NCI-H128 (cell line): ENCODE measurements around the gene NPHP4.
"Not testable (repeated sequence)": the region's sequence is repeated elsewhere in the genome, so short reads cannot be mapped to it uniquely, and the experiment has no call there.

Experiments used
- DNase-seq: peaks from one replicate; lab custom pipeline; 2025; ENCODE audit not compliant: unreplicated experiment; lab: John Stamatoyannopoulos, UW

NPHP4 gene

GRCh38 chr1:6024376-6024775 is 32.2 kb upstream of the NPHP4 start:
- no peak for DNase-seq

- no peak for DNase-seq
Measured at GRCh38 chr1:6023346-6023745, 31.1 kb upstream of the NPHP4 start.

- no peak for DNase-seq
Measured at GRCh38 chr1:6022193-6022592, 30.0 kb upstream of the NPHP4 start.

GRCh38 chr1:6019166-6019845 is 27.1 kb upstream of the NPHP4 start:
- no peak for DNase-seq

- not testable (repeated sequence) for DNase-seq
Measured at GRCh38 chr1:6017654-6018053, 25.4 kb upstream of the NPHP4 start.

DNA sequence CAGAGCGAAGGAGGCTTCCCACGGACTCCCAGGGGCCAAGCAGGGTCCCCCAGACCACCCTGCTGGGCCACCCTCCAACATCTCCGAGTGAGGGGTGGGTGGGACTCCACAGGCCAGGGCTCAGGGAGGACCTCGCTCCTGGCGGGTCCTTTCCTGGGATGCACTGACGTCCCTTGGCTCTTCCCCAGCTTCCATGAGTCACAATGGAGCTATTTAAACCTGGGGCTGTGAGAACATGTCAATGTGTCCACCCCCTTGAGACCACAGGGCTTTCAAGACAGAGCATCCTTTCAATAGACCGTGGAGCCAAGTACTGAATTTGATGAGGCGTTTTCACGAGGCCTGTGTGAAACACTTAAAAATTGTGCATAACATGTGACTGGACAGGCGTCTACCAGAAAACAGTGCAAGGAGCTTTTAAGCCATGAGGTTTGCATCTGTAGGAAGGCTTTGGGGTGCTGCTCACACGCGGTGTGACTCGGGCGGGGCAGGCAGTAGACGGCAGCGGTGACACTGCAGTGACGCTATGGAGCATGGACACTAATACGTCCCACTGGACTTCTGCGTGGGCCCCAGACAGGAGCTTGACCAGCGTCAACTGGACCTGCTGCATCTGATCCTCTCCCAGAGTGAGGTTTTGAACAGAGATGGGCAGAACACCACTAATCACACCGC is 24.1 kb upstream of the NPHP4 start:
- DNase-seq: no peak

GRCh38 chr1:6014130-6014999 is 22.1 kb upstream of the NPHP4 start:
- DNase-seq: no peak

GRCh38 chr1:6013491-6013890 is 21.3 kb upstream of the NPHP4 start:
- DNase-seq: no peak

DNA sequence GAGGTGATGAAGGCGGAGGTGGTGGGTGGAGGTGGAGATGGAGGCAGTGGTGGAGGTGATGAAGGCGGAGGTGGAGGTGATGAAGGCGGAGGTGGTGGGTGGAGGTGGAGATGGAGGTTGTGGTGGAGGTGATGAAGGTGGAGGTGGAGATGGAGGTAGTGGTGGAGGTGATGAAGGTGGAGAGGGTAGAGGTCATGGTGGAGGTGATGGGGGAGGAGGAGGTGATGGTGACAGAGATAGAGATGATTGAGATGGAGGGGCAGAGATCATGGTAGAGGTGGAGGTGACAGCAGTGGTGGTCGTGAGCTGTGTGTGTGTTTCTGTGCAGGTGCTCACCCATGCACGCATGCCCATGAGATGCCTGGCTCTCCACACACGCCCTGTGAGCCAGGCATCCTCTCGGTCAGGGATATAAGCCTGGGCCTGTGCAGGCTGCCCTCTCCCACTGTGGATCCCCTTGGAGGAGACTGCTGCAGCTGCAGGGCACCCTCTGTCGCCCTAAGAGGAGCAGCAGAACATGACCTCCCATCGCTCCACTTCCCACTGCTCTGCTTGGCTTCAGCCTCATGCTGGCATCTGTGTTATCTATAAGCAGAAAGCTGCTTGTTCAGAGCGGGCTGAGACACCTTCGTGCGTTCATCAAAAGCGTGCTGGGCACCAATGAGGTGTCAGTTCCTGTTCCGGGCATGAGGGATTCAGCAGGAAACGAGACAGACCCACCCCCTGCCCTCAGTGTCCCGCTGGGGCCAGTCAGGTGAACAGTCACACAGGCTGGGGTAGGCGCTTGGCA is 20.5 kb upstream of the NPHP4 start:
- DNase-seq: no peak

DNA sequence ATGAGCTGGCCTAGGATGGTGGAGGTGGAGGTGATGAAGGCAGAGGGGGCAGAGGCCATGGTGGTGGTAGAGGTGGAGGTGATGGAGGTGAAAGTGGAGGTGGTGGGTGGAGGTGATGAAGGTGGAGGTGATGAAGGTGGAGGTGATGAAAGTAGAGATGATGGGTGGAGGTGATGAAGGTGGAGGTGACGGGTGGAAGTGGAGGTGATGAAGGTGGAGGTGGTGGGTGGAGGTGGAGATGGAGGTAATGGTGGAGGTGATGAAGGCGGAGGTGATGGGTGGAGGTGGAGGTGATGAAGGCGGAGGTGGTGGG is 19.7 kb upstream of the NPHP4 start:
- DNase-seq: no peak

DNA sequence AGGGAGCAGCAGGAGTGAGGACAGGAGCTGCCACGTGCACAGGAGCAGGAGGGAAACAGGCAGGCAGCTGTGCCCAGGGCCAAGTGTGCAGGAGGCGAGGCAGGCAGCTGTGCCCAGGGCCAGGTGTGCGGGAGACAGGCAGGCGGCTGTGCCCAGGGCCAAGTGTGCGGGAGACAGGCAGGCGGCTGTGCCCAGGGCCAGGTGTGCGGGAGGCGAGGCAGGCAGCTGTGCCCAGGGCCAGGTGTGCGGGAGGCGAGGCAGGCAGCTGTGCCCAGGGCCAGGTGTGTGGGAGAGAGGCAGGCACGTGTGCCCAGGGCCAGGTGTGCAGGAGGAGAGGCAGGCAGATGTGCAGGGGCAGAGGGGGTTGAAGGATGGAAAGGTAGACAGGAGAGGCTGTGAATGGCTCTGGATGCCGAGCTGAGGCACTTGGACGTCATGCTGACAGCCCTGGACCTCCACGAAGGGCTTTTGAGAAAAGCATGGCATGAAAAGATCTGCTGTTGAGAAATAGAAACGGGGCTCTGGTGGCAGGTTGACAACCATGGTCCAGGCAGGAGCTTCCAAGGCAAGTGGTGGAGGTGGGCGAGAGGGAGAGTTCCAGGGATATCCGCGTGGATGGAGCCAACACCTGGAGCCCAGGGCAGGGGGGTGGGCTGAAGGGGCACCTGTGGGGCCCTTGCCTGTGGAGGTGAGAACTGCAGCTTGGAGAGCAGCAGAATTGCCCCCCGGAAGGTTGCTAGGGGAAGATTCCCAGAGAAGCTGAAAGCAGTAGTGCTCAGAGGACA is 19.1 kb upstream of the NPHP4 start:
- DNase-seq: no peak

GRCh38 chr1:6010554-6010953 is 18.3 kb upstream of the NPHP4 start:
- DNase-seq: no peak

DNA sequence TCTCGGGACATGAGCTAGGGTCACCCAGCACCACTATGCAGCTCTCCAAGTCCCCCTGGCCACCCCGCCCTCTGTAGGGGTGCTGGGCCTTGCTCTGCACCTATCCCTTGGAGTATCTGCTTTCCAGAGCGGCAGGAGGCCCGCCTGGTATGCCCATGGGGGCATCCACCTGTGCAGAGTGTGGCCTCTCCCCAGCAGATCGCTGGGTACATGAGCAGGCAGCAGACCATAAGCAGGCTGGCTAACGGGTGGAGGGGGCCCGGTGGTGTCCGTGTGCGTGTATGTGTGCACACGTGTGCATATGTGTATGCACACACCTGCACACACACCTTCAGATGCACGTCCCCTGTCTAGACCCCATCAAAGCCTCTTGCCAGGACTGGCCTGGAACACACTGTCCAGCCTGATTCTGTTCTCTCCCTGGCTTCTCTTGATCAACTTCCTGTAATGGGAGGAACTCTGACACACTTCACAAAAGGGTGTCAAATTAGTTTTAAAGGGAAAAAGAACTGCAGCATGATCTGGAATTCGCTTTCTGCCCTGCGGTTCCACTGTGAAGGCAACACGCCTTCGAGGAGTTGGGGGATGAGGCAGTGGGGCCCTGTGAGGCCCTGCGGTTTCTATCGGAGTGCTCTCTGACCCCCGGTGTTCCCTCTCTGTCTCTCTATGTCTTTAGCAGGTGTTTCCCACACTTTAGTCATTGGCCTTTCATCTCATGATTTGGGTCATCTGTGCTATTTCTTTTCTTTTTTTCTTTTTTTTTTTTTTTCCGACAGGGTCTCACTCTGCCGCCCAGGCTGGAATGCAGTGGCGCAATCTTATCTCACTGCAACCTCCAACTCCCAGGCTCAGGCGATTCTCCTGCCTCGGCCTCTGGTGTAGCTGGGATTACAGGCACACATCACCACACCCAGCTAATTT is 17.2 kb upstream of the NPHP4 start:
- no peak for DNase-seq

- no peak for DNase-seq
Measured at GRCh38 chr1:6008696-6009095, 16.5 kb upstream of the NPHP4 start.

DNA sequence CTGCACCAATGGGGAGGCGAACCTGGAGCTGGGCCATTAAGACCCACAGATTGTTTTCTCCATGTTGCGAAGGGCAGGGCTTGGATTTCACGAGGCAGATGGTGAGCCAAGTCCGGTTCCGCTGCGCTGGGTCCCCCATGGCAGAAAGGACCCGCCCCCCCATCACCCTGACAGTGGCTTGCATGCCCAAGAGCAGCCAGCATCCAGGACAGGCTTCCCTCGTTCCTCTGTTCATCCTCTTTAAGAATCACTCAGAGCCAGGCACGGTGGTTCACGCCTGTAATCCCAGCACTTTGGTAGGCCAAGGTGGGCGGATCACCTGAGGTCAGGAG is 15.8 kb upstream of the NPHP4 start:
- DNase-seq: no peak

GRCh38 chr1:6007318-6008083 is 15.3 kb upstream of the NPHP4 start:
- DNase-seq: no peak

GRCh38 chr1:6006882-6007281 is 14.7 kb upstream of the NPHP4 start:
- DNase-seq: no peak

DNA sequence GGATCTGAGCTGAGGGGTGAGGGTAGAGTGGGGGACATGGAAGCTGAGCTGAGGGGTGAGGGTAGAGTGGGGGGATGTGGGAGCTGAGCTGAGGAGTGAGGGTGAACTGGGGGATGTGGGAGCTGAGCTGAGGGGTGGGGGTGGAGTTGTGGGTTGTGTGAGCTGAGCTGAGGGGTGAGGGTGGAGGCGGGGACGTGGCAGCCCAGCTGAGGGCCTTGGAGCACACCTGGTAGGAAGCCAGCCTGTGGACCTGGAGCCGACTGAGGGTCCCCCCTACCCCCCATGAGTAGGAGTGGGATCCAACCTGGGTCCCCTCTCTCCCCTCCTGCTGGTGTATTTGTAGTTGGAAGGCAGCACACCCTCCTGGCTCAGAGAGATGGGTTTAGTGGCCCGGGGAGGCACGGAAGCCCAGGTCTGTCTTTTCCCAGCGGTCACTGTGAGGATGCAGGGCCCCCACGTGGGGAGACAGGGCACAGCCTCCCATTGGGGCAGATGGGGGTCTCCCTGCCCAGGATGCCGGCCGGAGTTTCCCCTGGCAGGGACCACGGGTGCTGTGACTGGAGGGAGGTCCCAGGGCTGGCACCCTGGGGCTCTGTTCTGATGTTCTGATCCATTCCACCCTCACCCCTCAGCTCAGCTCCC is 13.2 kb upstream of the NPHP4 start:
- no peak for DNase-seq
